Measurements from ENCODE around the gene IFT74. TPM values are rescaled to one million over a fixed set of nuclear protein-coding genes. Genes with fewer than 3 reads are reported as not detected.

IFT74 gene
- total and polyA plus RNA-seq, 2 of the 13 experiments (the other 11 are each of a cell fraction or from before 2014, with no cell fraction given) = 4.2 to 12.3 TPM

DNA sequence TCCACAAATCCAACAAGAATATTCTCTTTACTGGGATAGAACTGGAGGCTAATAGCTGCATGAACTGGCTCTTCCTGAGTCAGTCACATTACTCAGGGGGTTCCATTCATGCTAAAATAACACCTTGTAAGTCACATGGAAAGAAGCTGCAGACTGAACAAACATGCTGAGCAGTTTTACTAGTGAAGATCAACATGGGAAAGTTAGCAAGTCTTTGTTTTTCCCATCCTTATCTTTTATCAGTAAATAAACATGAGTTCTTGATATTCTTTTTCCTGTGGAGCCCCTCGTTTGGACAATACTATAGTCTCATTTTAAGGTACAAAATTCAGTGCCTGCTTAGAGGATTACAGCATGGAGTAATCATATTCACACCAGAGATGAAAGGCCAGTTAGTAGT, 109.1 kb downstream of the IFT74 start (continued):
- no peak for TF ChIP-seq ZNF281 (CRISPR knock-in tag; IDR thresholded peaks at IDR 0.05; ENCODE audit: borderline replicate concordance)
- no peak for TF ChIP-seq FOXJ3 (CRISPR knock-in tag; IDR thresholded peaks at IDR 0.05; ENCODE audit: borderline replicate concordance)
- no peak for TF ChIP-seq NFRKB (IDR thresholded peaks at IDR 0.05)
- TF ChIP-seq MED8 (CRISPR knock-in tag; IDR thresholded peaks at IDR 0.05; ENCODE audit: insufficient replicate concordance) = no peak
- TF ChIP-seq ARNTL (CRISPR knock-in tag; IDR thresholded peaks at IDR 0.05) = no peak
- peak; percentile 16; the same call in 1 of the 2 replicates for TF ChIP-seq TBX2 (CRISPR knock-in tag; IDR thresholded peaks at IDR 0.05; ENCODE audit: borderline replicate concordance)
- TF ChIP-seq POGZ (CRISPR knock-in tag; IDR thresholded peaks at IDR 0.05) = no peak
- no peak for TF ChIP-seq NCOA1 (CRISPR knock-in tag; IDR thresholded peaks at IDR 0.05)
- TF ChIP-seq BCL6 (CRISPR knock-in tag; IDR thresholded peaks at IDR 0.05) = peak; percentile 46
- no peak for TF ChIP-seq RFX5 (IDR thresholded peaks at IDR 0.05; ENCODE audit: low read depth, low read length)
- TF ChIP-seq ZFP62 (CRISPR knock-in tag; IDR thresholded peaks at IDR 0.05) = no peak
- TF ChIP-seq, protein P1, sequence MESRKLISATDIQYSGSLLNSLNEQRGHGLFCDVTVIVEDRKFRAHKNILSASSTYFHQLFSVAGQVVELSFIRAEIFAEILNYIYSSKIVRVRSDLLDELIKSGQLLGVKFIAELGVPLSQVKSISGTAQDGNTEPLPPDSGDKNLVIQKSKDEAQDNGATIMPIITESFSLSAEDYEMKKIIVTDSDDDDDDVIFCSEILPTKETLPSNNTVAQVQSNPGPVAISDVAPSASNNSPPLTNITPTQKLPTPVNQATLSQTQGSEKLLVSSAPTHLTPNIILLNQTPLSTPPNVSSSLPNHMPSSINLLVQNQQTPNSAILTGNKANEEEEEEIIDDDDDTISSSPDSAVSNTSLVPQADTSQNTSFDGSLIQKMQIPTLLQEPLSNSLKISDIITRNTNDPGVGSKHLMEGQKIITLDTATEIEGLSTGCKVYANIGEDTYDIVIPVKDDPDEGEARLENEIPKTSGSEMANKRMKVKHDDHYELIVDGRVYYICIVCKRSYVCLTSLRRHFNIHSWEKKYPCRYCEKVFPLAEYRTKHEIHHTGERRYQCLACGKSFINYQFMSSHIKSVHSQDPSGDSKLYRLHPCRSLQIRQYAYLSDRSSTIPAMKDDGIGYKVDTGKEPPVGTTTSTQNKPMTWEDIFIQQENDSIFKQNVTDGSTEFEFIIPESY (CRISPR knock-in tag; IDR thresholded peaks at IDR 0.05) = no peak
- TF ChIP-seq TEAD2 (CRISPR knock-in tag; IDR thresholded peaks at IDR 0.05) = no peak
- no peak for TF ChIP-seq ZNF256 (CRISPR knock-in tag; conservative IDR thresholded peaks at IDR 0.05)
- TF ChIP-seq GABPB1 (CRISPR knock-in tag; IDR thresholded peaks at IDR 0.05) = no peak
- no peak for TF ChIP-seq ZIK1 (CRISPR knock-in tag; IDR thresholded peaks at IDR 0.05; ENCODE audit: borderline replicate concordance, low read depth)
- TF ChIP-seq, protein P2, sequence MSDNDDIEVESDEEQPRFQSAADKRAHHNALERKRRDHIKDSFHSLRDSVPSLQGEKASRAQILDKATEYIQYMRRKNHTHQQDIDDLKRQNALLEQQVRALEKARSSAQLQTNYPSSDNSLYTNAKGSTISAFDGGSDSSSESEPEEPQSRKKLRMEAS (IDR thresholded peaks at IDR 0.05) = peak; percentile 21; the same call in 1 of the 2 replicates
- TF ChIP-seq ASH2L (IDR thresholded peaks at IDR 0.05; ENCODE audit: insufficient read length, low read depth, low read length) = no peak
- no peak for TF ChIP-seq ZNF468 (CRISPR knock-in tag; IDR thresholded peaks at IDR 0.05)
- no peak for TF ChIP-seq TFDP1 (CRISPR knock-in tag; IDR thresholded peaks at IDR 0.05; ENCODE audit: borderline replicate concordance)
- no peak for TF ChIP-seq AGO1 (IDR thresholded peaks at IDR 0.05; ENCODE audit: low read depth, low read length, poor library complexity, severe bottlenecking)
- no peak for TF ChIP-seq PATZ1 (CRISPR knock-in tag; IDR thresholded peaks at IDR 0.05)
- no peak for TF ChIP-seq CBFB (CRISPR knock-in tag; IDR thresholded peaks at IDR 0.05)

Measured in HepG2 (cell line).